ENCODE data around the gene ZCCHC3.

Gene ZCCHC3

DNA sequence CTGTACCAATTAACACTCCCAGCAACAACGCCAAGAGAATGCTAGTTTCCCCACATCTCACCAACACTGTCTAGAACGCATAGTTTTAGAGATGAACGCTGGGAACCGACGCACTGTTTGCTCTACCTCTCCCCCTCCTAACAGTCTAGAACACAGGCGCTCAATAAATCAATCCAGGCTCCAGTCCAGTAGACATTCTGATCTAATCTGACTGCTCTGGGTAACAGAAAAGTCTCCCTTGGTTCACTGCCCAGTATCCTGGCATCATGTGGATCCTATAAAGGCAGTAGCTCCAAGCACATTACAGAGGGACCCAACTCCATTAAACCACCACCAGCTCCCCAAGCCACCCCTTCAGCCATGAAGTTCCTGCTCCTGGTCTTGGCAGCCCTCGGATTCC lies 40.0 kb upstream of the ZCCHC3 start, which contains the start of gene DEFB132:
TSS of gene DEFB132 (plus strand) at position 306 of the 400 bp plus-strand sequence. CDS start at position 361, 55 bp downstream.
- Histone ChIP-seq H3K79me2 (ENCODE audit: control insufficient read depth, insufficient read depth, low read length, poor library complexity) (no peaks in the 10 kb centered on the region), H2BK5ac (ENCODE audit: low read depth, low read length, poor library complexity) (no peak within 1 kb of the TSS), H3K36me3 (ENCODE audit: control insufficient read depth in 1 of 2, insufficient read depth in 2 of 2, low read length in 2 of 2) (no peaks in the 10 kb centered on the region), H3K4me2 (ENCODE audit: low read length) (no peak within 1 kb of the TSS), H3K4ac (ENCODE audit: low read depth, low read length) (no peak within 1 kb of the TSS), H2AK5ac (ENCODE audit: low read length) (no peak within 1 kb of the TSS), H3K4me3 (ENCODE audit: low read depth, low read length) (no peak within 1 kb of the TSS), H2AFZ (ENCODE audit: insufficient read depth, low read length, poor library complexity) (no peak within 1 kb of the TSS), H3K9ac (ENCODE audit: low read length) (no peak within 1 kb of the TSS), H3K4me1 (ENCODE audit: control insufficient read depth in 1 of 2, insufficient read depth in 2 of 2, low read length in 2 of 2) (no peaks in the 10 kb centered on the region), H2BK12ac (ENCODE audit: low read length) (no peak within 1 kb of the TSS), H4K12ac (ENCODE audit: low read depth, low read length) (no peak within 1 kb of the TSS), H4K8ac (ENCODE audit: low read depth, low read length) (no peak within 1 kb of the TSS), H3K27ac (ENCODE audit: low read depth, low read length) (no peak within 1 kb of the TSS), H2BK120ac (ENCODE audit: insufficient read depth, low read length, poor library complexity) (no peak within 1 kb of the TSS), H3K14ac (ENCODE audit: low read length) (no peak within 1 kb of the TSS), H3K79me1 (ENCODE audit: low read length) (no peaks in the 10 kb centered on the region), H3K18ac (ENCODE audit: low read length) (no peak within 1 kb of the TSS), H4K91ac (ENCODE audit: low read depth, low read length) (no peak within 1 kb of the TSS), H3K23ac (ENCODE audit: low read length) (no peak within 1 kb of the TSS), H3K27me3 (ENCODE audit: insufficient read depth, low read length) (no peaks in the 10 kb centered on the region), H3K9me3 (ENCODE audit: insufficient read depth, low read depth, low read length) (no peaks in the 10 kb centered on the region)
- WGBS (ENCODE audit: extremely low coverage, insufficient coverage, insufficient read length), result no CpG with 5 or more reads among the region's 7 CpGs
- no peak for DNase-seq

DNA sequence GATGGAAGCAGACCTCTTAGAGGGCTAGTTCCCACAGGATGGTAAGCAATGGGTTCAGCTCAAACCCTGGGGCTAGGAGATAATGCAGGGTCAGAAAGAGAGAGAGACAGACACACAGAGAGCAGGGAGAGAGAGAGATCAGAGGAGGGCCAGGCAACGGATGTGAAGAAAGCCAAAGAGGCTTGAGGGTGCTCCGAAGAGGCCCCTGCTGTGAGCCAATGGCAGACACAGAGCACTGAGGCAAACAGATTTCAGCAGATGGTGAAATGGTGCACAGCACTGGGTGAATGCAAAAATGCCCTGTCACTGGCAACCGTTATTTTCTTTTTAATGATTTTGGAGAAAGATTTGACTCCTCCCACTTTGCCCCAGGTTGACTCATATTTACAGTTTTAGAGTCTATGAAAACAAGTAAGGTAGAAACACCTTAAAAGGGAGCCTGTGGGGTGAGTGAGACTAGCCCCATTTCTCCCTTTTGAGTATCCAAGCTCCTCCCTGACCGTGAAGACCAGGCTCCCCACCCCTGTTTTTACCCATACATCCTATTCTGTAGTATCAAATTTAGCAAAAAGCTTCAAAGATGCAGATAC lies 39.0 kb upstream of the ZCCHC3 start:
- no peak overlapping the region for H2BK120ac ChIP-seq (ENCODE audit: insufficient read depth, low read length, poor library complexity)
- DNase-seq, result no peak
- no CpG with 5 or more reads among the region's 4 CpGs for WGBS (ENCODE audit: extremely low coverage, insufficient coverage, insufficient read length)
- no peak overlapping the region for H2AK5ac ChIP-seq (ENCODE audit: low read length)
- no peaks in the 10 kb centered on the region for H3K9me3 ChIP-seq (ENCODE audit: insufficient read depth, low read depth, low read length)
- no peak overlapping the region for H2BK5ac ChIP-seq (ENCODE audit: low read depth, low read length, poor library complexity)
- H3K23ac ChIP-seq (ENCODE audit: low read length), result no peak overlapping the region
- H3K9ac ChIP-seq (ENCODE audit: low read length), result no peak overlapping the region
- no peaks in the 10 kb centered on the region for H3K27me3 ChIP-seq (ENCODE audit: insufficient read depth, low read length)
- H3K18ac ChIP-seq (ENCODE audit: low read length), result no peak overlapping the region
- no peak overlapping the region for H3K4ac ChIP-seq (ENCODE audit: low read depth, low read length)
- H3K79me2 ChIP-seq (ENCODE audit: control insufficient read depth, insufficient read depth, low read length, poor library complexity), result no peaks in the 10 kb centered on the region
- H4K12ac ChIP-seq (ENCODE audit: low read depth, low read length), result no peak overlapping the region
- no peak overlapping the region for H2BK12ac ChIP-seq (ENCODE audit: low read length)
- H2AFZ ChIP-seq (ENCODE audit: insufficient read depth, low read length, poor library complexity), result no peak overlapping the region
- no peak overlapping the region for H3K14ac ChIP-seq (ENCODE audit: low read length)
- H3K36me3 ChIP-seq (ENCODE audit: control insufficient read depth in 1 of 2, insufficient read depth in 2 of 2, low read length in 2 of 2), result no peaks in the 10 kb centered on the region
- no peaks in the 10 kb centered on the region for H3K4me1 ChIP-seq (ENCODE audit: control insufficient read depth in 1 of 2, insufficient read depth in 2 of 2, low read length in 2 of 2)
- no peak overlapping the region for H4K91ac ChIP-seq (ENCODE audit: low read depth, low read length)
- H4K8ac ChIP-seq (ENCODE audit: low read depth, low read length), result no peak overlapping the region
- H3K79me1 ChIP-seq (ENCODE audit: low read length), result no peaks in the 10 kb centered on the region
- no peak overlapping the region for H3K4me3 ChIP-seq (ENCODE audit: low read depth, low read length)
- no peak overlapping the region for H3K4me2 ChIP-seq (ENCODE audit: low read length)
- no peak overlapping the region for H3K27ac ChIP-seq (ENCODE audit: low read depth, low read length)

GRCh38 chr20:258963-259362 lies 38.4 kb upstream of the ZCCHC3 start:
- H3K9ac ChIP-seq (ENCODE audit: low read length), result no peak overlapping the region
- H2AK5ac ChIP-seq (ENCODE audit: low read length), result no peak overlapping the region
- no peak overlapping the region for H3K4ac ChIP-seq (ENCODE audit: low read depth, low read length)
- H3K79me2 ChIP-seq (ENCODE audit: control insufficient read depth, insufficient read depth, low read length, poor library complexity), result no peaks in the 10 kb centered on the region
- no peak overlapping the region for H3K27ac ChIP-seq (ENCODE audit: low read depth, low read length)
- no peak overlapping the region for H4K12ac ChIP-seq (ENCODE audit: low read depth, low read length)
- H2AFZ ChIP-seq (ENCODE audit: insufficient read depth, low read length, poor library complexity), result no peak overlapping the region
- H2BK120ac ChIP-seq (ENCODE audit: insufficient read depth, low read length, poor library complexity), result no peak overlapping the region
- no peak overlapping the region for H3K4me2 ChIP-seq (ENCODE audit: low read length)
- peaks cover 2% of the 10 kb centered on the region for H3K9me3 ChIP-seq (ENCODE audit: insufficient read depth, low read depth, low read length)
- no peak for DNase-seq
- H2BK5ac ChIP-seq (ENCODE audit: low read depth, low read length, poor library complexity), result no peak overlapping the region
- H4K91ac ChIP-seq (ENCODE audit: low read depth, low read length), result no peak overlapping the region
- no peaks in the 10 kb centered on the region for H3K36me3 ChIP-seq (ENCODE audit: control insufficient read depth in 1 of 2, insufficient read depth in 2 of 2, low read length in 2 of 2)
- H4K8ac ChIP-seq (ENCODE audit: low read depth, low read length), result no peak overlapping the region
- no peaks in the 10 kb centered on the region for H3K79me1 ChIP-seq (ENCODE audit: low read length)
- H3K4me3 ChIP-seq (ENCODE audit: low read depth, low read length), result no peak overlapping the region
- H3K14ac ChIP-seq (ENCODE audit: low read length), result no peak overlapping the region
- H3K4me1 ChIP-seq (ENCODE audit: control insufficient read depth in 1 of 2, insufficient read depth in 2 of 2, low read length in 2 of 2), result no peaks in the 10 kb centered on the region
- H3K18ac ChIP-seq (ENCODE audit: low read length), result no peak overlapping the region
- no peak overlapping the region for H3K23ac ChIP-seq (ENCODE audit: low read length)
- H3K27me3 ChIP-seq (ENCODE audit: insufficient read depth, low read length), result no peaks in the 10 kb centered on the region
- no peak overlapping the region for H2BK12ac ChIP-seq (ENCODE audit: low read length)
- WGBS (ENCODE audit: extremely low coverage, insufficient coverage, insufficient read length), result no CpG with 5 or more reads among the region's 8 CpGs

DNA sequence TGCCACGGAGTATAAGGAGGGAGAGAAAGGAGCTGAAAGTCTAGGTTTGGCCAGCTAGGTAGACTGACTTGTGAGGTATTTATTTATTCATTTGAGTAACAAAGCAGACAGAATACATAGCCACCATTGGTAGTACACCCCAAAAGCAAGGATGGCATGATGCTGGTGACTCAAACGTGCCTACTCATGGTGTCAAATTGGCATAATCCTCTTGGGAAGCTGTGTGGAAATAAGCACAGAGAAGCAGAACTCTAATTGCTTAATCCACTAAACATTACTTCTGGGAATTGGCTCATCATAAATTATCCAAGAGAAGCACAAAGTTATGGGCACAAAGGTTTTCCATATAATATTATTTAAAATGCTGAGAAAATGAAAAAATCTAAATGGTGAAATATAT lies 37.4 kb upstream of the ZCCHC3 start:
- H3K18ac ChIP-seq (ENCODE audit: low read length), result no peak overlapping the region
- no peaks in the 10 kb centered on the region for H3K36me3 ChIP-seq (ENCODE audit: control insufficient read depth in 1 of 2, insufficient read depth in 2 of 2, low read length in 2 of 2)
- H4K8ac ChIP-seq (ENCODE audit: low read depth, low read length), result no peak overlapping the region
- H3K4me3 ChIP-seq (ENCODE audit: low read depth, low read length), result no peak overlapping the region
- H3K79me2 ChIP-seq (ENCODE audit: control insufficient read depth, insufficient read depth, low read length, poor library complexity), result no peaks in the 10 kb centered on the region
- H3K14ac ChIP-seq (ENCODE audit: low read length), result no peak overlapping the region
- H2BK12ac ChIP-seq (ENCODE audit: low read length), result no peak overlapping the region
- no peak overlapping the region for H3K4me2 ChIP-seq (ENCODE audit: low read length)
- H2AFZ ChIP-seq (ENCODE audit: insufficient read depth, low read length, poor library complexity), result no peak overlapping the region
- peak overlapping the region; percentile 38 for H3K9ac ChIP-seq (ENCODE audit: low read length)
- H2AK5ac ChIP-seq (ENCODE audit: low read length), result no peak overlapping the region
- peaks cover 2% of the 10 kb centered on the region for H3K9me3 ChIP-seq (ENCODE audit: insufficient read depth, low read depth, low read length)
- H3K27me3 ChIP-seq (ENCODE audit: insufficient read depth, low read length), result no peaks in the 10 kb centered on the region
- no peak overlapping the region for H3K4ac ChIP-seq (ENCODE audit: low read depth, low read length)
- H2BK5ac ChIP-seq (ENCODE audit: low read depth, low read length, poor library complexity), result no peak overlapping the region
- H4K12ac ChIP-seq (ENCODE audit: low read depth, low read length), result no peak overlapping the region
- H2BK120ac ChIP-seq (ENCODE audit: insufficient read depth, low read length, poor library complexity), result no peak overlapping the region
- WGBS (ENCODE audit: extremely low coverage, insufficient coverage, insufficient read length), result no CpG with 5 or more reads among the region's 2 CpGs
- no peak overlapping the region for H3K27ac ChIP-seq (ENCODE audit: low read depth, low read length)
- H3K79me1 ChIP-seq (ENCODE audit: low read length), result no peaks in the 10 kb centered on the region
- no peak overlapping the region for H4K91ac ChIP-seq (ENCODE audit: low read depth, low read length)
- peak overlapping the region; percentile 57 for H3K23ac ChIP-seq (ENCODE audit: low read length)
- no peak for DNase-seq
- no peaks in the 10 kb centered on the region for H3K4me1 ChIP-seq (ENCODE audit: control insufficient read depth in 1 of 2, insufficient read depth in 2 of 2, low read length in 2 of 2)

All from trophoblast cell (in vitro differentiated cells and primary cell).